ENCODE measurements around the gene FOS.

- TF ChIP-seq EZH2phosphoT487 (IDR thresholded peaks at IDR 0.05; ENCODE audit: insufficient read depth, low read depth) (no peak), EZH2 (IDR thresholded peaks at IDR 0.05; ENCODE audit: insufficient read depth, poor library complexity, severe bottlenecking) (no peak)
These were observed 5.2 kb upstream of the FOS start for GRCh38 chr14:75273272-75274049.
